ENCODE measurements around the gene CTIF.

The CTIF gene

GRCh38 chr18:48736321-48737260, 197.8 kb downstream of the CTIF start:
- no peak for DNase-seq

DNA sequence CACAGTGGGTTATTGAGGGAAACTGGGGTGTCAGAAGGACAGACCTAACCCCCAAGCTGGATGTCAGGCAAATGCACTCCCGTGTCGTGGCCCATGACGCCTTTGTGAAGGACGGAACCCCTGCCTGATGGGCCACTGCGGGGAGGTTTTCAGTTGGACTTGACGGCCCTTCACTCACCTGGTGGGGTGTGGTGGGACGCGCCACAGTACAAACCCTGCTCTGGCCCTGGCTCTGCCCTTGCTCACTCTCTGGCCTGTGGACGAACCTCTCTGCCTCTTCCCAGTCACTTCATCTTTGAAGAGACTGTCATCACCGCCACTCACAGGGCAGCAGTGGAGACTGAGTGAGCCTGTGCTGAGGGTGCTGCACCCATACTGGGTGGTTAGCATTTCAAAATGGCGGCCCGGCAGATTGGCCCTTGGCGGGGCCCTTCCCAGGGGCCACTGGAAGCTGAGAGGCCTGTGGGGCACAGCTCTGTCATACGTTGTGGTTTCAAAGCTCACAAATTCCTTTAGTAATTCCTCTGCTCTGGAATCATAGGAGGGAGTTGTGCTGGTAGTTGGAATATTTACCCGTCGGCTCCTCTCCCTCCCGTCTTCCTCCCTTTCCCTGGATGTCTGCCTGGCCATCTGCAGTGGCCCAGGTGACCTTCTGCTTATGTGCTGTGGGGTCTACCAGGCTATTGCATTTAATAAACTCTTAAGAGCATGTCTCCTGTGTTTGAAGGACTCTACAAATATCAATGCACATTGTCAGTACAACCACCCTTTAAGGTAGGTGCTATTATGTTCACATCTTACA, 200.6 kb downstream of the CTIF start:
- no peak for DNase-seq

DNA sequence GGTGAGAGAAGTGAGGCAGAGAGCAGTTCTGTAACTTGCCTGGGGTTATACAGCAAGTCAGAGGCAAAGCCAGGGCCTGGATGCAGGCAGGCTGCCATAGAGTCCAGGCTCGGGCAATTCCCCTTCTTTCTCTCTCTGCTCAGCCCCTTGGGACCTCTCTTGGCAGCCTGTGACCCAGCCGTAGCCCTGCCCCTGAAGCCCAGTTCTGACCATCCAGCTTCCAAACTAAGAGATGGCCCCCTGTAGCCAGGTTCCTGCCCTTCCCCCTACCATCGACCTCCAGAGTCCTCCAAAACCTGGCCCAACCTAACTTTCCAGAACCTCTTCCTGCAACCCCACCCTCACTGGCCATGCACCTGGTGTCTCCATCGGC, 201.2 kb downstream of the CTIF start:
- DNase-seq: no peak

GRCh38 chr18:48740851-48741485, 202.1 kb downstream of the CTIF start:
- DNase-seq: no peak

- DNase-seq: no peak
These were observed 203.0 kb downstream of the CTIF start for GRCh38 chr18:48741866-48742265.

- no peak for DNase-seq
These were observed 203.5 kb downstream of the CTIF start for GRCh38 chr18:48742304-48742703.

DNA sequence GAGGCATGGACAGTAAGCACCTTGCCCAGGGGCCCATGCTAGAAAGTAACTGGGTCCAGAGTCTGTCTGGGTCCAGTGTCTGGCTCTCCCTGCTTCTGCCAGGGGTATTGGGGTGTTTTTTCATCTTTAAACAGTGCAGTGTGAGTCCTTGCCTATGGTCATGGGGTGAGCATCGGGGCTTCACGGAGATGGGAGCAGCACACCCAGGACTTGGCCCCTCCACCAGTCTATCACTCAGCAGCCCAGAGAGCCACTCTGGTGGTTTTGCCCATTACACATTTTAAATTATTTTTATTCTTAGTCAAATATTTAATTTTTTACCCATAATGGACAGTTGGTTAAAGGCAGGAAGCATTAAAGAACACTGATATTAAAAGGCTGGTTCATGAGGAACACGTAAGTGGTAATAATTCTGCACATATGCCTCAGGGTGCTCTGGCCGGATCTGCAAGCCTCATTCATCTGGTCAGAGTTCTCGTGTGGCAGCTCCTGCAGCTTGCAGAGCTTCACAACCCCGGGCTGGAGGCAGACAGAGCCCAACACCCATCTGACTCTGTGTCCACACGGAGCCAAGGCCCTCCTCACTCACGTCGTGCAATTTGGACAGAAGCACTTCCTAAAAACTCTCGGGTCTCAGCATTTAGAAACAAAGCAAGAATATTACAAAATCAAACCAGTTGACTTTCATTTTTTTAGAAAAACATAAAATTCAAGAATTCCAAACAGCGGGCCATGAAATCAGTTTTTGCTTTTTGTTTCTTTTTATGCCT, 204.1 kb downstream of the CTIF start:
- DNase-seq: no peak

DNA sequence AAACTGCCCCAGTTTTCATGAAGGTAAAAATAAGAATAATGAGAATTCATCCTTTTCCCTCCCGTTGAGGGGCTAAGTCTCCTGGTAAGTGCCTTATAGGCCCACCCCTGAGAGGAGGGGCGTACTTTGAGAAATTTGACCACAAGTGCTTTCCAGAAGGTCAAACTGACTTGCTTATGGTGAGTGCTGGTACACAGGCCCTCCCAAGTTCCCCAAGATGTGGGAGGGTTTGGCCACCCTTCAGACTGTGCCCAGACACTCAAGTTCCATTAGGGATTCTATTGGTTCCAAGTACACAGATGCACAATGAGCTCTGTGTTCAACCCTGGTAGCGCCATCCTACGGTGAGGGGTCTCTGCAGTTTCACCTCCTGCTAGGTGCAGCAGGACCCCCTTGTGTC, 205.1 kb downstream of the CTIF start:
- no peak for DNase-seq

DNA sequence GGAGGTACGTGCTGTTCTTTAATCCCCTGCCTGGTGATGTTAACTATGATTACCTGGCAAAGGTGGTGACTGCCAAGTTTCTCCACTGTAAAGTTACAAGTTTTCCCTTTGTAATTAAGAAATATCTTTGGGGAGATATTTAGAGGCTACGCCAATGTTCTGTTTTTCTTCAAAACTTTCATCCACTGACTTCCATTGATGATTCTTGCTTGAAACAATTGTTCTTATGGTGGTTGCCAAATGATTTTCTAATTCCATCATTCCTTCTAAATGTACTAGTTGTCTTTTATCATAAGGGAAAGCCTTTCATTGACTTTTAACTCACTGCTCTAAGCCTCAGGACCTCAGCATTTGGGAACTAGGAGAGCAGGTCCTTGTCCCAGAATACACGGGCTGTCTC, 206.5 kb downstream of the CTIF start:
- DNase-seq: no peak

DNA sequence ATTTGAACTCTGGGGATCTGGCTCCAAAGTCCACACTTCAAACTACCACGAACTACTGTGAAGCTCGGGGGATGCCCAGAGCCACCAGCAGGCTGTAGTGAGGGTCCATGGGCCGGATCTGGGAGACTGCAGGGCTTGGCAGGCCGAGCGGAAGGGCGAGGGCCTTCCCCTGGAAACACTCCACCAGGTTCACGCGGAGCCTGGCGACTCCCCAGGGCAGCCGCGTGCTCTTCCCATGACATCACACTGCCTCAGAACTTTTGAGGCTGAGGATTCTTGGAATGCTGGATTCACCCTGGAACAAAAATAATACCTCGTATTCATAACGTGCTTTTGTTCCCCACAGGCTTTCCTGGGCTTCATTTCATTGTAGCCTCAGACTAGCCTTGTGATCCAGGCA, 210.9 kb downstream of the CTIF start:
- no peak for DNase-seq

GRCh38 chr18:48750485-48751175, 211.8 kb downstream of the CTIF start:
- DNase-seq: no peak

DNA sequence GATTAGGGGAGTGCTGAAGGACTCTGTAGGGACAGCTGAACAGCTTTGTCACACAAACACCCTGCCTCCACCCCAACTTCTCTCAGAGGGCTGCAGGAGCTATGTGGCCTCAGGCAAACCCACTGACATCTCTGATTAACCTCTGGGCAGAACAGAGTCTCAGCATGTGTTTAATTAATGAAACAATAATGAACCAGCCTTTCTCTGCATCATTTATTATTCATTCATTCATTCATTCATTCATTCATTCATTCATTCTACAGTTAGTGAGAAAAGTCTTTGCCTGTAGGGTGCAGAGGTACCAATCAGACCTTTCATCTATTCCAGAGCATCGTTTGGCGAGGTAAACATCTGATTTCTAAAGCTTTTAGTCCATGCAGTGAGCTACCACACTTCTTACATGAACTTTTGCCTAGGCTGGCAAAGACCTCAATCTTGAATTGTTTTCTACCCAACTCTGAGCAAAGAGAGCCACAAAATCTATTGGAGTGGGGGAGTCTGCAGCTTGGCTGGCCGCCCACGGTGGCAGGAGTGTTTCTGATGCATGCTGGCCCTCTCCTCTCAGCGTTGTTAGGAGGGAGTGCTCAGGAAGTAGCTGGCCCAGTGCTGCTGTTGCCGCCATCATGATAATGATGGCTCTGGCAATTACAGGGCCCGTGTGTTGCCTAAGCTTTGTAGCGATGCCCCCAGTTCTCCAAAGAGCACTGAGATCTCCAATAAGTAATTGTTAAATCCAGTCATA, 213.1 kb downstream of the CTIF start:
- DNase-seq: no peak

DNA sequence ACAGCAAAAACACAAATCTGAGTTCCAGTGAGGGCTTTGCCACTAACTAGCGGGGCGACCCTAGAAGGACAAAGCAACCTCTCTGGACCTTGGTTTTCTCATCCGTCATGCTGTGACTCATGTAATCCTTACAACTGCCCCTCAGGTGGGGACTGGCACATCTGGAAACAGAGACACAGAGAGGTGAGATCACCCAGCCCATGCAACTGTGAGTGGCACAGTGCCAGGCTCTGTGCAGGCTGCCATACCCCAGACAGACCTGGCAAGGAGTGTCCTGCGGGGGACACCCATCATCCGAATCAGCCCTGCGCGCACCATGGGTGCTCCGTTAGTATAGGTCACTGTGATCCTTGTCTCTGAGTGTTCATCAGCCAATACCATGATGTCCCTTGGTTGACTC, 213.6 kb downstream of the CTIF start:
- DNase-seq: no peak

DNA sequence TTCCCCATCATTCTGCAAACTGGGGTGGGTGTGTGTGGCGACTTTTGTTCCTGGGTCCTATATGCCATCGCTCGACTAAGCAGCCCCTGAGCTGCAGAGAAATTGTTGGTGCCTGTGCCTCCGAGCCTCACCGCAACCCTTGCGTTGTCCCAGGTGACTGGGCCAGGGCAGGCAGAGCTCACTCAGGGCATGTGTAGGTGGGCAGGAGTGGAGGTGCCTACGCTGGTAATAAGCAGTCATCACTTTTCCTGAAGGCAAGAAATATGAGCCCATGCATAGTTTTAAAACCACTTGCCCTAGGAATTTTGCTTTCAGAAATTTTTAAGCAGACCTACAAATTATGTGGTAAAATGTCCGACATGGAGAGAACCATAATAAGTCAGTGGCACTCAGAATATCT, 214.1 kb downstream of the CTIF start:
- no peak for DNase-seq

DNA sequence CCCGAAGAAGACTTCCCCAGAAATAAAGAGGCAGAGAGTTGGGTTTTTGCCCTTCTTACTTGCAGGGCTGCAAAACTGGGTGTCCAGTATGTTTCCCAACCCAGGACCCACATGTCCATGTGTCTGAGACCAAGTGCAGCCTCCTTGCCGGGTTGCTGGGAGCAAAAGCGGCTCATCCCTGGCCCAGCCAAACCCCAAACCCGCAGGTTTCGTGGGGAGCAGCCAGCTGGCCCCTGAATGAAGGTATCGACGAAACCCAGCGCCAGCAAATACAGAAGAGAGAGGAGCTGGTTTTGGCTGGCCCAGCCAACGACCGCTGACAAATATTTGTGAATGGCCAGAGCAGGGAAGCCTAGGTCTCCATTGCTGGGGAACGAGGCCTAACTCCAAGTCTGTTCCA, 214.9 kb downstream of the CTIF start:
- no peak for DNase-seq

DNA sequence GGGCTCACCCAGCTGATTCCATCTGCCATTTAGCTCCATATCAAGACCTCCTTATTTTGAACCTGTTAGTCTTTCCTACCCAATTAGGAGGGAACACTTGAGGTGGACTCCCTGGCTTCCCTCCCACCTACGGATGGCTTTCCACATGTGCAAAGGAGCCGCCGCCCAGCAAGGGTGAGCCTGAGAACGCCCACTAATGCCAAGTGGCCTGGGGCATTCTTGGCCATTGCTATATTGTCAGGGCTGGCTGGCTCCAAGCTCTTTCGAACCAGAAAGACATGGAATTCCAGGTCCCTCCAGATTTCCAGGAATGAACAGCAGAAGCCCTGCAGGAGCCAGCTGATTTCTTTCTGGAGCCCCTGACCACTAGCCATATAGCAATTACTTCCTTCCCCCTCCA, 215.7 kb downstream of the CTIF start:
- DNase-seq: no peak

- DNase-seq: no peak
These were observed 216.2 kb downstream of the CTIF start for GRCh38 chr18:48754993-48755473.

GRCh38 chr18:48756511-48757226, 217.8 kb downstream of the CTIF start:
- no peak for DNase-seq

DNA sequence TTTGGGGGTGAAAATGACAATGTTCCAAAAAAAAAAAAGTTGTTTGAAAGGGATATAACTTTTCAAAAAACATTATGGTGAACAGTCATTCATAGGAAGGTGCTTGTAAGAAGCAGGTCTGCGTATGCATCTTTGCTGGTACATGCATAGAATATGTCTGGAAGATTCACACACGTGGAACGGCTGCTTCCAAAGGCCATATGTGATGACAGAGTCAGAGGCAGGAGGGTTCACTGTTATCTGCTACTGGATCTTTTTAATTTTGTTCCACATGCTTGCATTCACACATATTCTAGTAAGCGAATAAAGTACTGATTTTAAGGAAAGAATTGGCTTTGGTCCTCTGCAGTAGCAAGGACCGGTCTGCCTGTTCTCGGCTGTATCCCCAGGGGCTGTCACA, 218.5 kb downstream of the CTIF start:
- DNase-seq: no peak

DNA sequence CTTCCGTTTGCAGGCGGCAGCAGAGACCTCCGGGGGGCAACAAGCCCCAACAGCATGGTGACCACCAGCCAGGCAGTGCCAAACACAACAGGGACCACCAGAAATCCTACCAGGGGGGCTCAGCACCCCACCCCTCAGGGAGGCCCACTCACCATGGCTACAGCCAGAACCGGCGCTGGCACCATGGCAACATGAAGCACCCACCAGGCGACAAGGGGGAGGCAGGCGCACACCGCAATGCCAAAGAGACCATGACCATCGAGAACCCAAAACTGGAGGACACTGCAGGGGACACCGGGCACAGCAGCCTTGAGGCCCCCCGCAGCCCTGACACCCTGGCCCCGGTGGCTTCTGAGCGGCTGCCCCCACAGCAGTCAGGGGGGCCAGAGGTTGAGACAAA, 219.1 kb downstream of the CTIF start:
- DNase-seq: no peak

GRCh38 chr18:48761582-48761981, 222.8 kb downstream of the CTIF start:
- no peak for DNase-seq

All from SW 1271 (cell line).